Stimulated activated CD8-positive, alpha-beta memory T cell treated with anti-CD3 and anti-CD28 coated beads, Interleukin-15, amount 100 ng/mL, for 24 hours (primary cell): ENCODE measurements around the gene POLR2J2.
"Not testable (repeated sequence)": the region's sequence is repeated elsewhere in the genome, so short reads cannot be mapped to it uniquely, and the experiment has no call there.

Experiments
- DNase-seq: peaks from one replicate; pipeline ENCODE4 v3.0.0-alpha.2; 2020; ENCODE audit warnings: low read depth

Gene POLR2J2

GRCh38 chr7:102671166-102671955 is at the start of gene POLR2J2:
Gene POLR2J2 (minus strand): TSS chr7:102671663. CDS start chr7:102671601, 62 bp downstream.
- not testable (repeated sequence) for DNase-seq

DNA sequence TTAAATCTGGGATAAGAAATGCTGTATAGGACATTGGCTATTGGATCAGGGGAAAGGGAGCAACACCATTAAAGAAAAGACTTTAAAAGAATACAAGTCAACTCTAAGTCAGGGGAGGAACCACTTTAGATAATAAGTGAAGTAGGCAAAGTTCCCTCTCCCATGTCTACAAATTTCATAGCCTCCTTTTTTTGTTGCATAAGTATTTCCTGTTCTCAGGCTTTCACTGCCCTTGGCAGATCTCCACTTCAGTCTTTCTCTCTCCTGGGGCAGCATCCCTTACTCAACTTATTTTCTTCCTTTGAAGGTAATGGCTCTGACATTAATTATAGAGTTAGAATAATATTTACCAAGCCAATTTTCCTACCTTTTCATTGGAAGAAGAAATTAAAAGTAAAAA is 47.0 kb upstream of the POLR2J2 start:
- not testable (repeated sequence) for DNase-seq

- DNase-seq: not testable (repeated sequence)
Measured at GRCh38 chr7:102715718-102716117, 44.3 kb upstream of the POLR2J2 start.

- DNase-seq: not testable (repeated sequence)
Measured at GRCh38 chr7:102714774-102715522, 43.5 kb upstream of the POLR2J2 start.

GRCh38 chr7:102713691-102714080 is 42.2 kb upstream of the POLR2J2 start:
- not testable (repeated sequence) for DNase-seq

DNA sequence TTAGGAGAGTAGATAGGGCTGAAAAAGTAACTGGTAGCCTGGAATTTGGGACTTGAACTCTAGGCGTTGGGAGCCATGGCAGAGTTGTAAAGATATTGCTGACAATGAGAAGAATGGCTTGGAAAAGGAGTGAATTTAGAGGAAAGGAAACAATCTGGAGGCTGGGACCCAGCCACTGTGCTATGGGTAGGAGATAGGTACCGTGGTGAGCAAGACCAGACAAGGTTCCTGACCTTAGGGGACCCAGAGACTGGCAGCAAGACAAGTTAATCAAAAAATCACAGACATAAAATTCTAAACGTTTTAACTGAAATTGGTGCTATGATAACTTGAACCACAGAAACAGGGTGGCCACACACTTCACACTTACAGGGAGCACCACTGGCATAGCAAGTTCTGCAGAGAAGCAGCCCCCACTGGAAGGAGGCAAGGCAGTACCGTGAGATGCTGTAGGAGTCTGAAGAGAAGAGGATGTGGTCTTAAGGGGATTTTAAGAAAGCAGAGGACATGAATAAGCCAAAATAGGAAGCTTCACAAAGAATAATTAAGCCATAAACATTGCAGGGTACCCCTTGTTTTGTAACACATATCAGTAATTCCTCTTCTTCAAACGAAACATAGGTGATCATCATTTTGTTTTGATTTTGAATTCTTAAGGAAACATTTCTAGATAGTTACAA is 41.7 kb upstream of the POLR2J2 start:
- DNase-seq: not testable (repeated sequence)

- DNase-seq: not testable (repeated sequence)
Measured at GRCh38 chr7:102698962-102699750, 27.7 kb upstream of the POLR2J2 start.

DNA sequence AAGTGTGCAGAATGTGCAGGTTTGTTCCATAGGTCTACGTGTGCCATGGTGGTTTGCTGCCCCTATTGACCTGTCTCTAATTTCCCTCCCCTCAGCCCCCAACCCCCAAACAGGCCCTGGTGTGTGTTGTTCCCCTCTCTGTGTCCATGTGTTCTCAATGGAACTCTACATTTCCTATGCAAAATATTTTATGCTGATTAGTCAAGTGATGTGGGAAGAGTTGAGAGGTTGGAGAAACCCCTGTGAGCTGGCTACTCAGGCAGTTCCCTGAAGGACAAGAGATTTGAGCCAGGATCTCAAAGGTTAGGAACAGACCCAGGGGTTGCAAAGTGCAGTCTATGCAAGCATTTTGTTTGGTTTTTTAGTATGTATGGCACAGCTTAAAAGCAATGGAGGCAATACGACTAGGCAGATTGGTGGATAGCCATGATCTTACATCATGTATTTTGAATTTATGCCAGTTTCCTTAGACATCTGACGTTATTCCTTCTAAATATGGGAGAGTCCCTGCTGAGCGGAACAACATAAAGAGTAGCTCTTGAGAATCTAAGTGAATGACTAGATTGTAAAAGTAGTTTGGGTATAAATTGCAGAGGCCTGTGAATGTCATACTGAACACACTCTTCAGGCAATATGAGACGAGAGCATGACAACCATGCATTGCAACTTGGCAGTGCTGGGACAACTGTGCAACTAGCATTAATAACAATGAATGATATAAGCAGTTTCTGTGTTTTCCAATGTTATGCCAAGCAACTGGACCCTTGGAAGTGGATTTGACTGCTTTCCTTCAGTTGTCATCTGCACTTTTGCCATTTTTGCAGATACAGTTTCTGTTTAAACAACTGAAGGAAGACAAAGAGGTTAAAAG is 26.4 kb upstream of the POLR2J2 start:
- not testable (repeated sequence) for DNase-seq

DNA sequence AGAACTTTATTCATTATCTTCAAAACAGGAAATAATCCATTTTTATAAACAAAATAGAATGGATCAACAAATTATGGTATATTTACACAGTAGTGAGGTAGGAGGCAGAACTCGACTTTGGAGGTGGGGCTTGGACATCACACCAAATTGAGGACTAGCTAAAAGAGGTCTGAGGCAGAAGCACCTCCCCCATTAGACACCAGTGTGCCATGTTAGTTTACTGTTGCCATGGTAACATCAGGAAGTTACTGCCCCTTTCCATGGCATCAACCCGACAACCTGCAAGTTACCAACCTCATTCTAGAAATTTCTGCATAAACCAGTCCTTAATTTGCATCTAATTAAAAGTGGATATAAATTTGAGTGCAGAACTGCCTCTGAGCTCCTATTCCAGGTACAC is 24.5 kb upstream of the POLR2J2 start:
- not testable (repeated sequence) for DNase-seq

- not testable (repeated sequence) for DNase-seq
Measured at GRCh38 chr7:102695033-102695552, 23.6 kb upstream of the POLR2J2 start.

DNA sequence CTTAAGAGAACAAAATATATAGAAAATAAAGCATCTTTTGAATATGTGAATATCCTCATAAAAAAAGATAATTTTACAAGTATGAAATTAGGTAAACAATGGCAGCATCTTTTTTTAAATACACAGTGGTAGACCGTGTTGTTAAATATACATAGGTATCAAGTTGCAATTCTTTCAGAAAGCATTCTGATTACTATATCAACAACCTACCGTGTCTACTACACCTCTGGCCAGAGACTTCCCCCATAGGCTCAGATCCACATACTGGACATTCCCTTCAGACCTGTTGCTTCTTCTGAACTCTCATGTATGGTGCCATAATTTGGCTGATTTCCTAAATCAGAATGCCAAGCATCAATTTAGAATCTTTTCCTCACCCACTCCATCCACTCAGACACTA is 22.5 kb upstream of the POLR2J2 start:
- not testable (repeated sequence) for DNase-seq

DNA sequence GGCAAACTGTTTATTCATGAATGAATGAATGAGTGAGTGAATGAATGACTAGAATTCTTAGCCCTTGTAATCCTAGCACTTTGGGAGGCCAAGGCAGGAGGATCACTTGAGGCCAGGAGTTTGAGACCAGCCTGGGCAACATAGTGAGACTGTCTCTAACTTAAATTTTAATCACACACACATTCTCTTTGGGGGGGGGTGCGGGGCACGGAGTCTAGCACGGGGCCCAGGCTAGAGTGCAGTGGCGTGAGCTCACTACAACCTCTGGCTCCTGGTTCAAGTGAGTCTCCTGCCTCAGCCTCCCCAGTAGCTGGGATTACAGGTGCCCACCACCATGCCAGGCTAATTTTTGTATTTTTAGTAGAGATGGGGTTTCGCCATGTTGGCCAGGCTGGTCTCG is 19.1 kb upstream of the POLR2J2 start:
- not testable (repeated sequence) for DNase-seq

GRCh38 chr7:102689436-102690282 is 18.2 kb upstream of the POLR2J2 start:
- not testable (repeated sequence) for DNase-seq

DNA sequence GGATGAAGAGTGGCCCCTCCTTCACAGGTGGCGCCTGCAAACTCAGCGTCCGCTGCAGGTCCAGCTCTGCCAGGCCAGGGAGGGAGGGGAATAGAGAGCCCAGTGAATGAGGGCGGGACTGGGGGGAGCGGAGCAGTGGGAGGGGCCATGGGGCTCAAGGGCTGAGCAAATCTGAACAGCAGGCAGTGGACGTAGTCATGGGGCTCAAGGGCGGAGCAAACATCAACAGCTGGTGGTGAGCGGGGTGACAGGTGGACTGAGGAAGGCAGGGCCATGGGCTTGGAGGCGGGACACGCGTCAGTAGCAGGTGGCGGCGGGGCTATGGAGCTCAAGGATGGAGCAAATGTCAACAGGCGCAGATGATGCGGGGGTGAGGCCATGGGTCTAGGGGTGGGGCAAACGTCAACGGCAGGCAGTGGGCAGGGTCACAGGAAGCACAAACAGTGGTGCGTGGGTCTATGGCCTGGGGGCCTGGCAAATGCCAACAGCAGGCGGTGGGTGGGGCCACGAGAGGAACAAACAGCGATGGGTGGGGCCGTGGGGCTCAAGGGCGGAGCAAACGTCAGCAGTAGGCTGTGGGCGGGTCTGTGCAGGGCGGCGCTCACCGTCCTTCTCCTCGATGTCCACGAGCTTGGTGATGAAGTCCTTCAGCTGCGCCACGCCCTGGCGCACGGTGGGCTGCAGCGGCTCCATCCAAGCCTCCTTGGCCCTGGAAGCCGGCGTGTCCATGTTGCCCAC is 17.0 kb upstream of the POLR2J2 start:
- DNase-seq: not testable (repeated sequence)

DNA sequence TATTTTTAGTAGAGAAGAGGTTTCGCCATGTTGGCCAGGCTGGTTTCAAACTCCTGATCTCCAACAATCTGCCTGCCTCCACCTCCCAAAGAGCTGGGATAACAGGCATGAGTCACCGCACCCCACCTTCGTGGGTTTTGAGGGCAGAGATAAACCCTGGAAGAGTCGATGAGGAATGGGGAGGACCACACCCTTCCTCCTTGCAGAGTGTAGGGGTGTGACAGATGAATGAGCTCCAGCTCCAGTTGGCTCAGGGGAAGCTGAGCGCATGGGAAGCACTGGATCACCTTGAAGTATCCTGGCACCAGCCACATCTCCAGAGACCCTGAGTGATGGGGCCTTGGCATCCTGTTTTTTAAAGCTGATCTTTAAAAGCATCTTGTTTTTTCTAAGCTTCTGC is 11.1 kb upstream of the POLR2J2 start:
- DNase-seq: not testable (repeated sequence)

DNA sequence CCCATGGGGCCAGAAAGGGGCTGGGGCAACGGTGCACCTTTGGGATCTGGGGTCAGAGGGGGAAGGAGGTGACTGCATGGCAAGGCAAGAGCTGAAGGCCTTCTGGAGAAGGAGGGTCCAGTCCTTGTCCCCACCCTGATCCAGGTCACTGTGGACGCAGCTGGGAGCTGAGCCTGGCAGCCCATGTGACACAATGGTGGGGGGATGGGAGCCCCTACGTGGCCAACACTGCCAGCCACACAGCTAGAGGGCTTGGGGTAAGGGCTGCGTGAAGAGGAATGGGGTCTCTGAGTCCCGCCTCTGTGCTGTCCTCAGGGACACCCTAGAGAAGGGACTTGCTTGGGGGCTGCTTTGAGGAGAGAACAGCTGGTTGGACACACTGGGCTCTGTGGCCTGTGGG is 9.3 kb upstream of the POLR2J2 start:
- not testable (repeated sequence) for DNase-seq

DNA sequence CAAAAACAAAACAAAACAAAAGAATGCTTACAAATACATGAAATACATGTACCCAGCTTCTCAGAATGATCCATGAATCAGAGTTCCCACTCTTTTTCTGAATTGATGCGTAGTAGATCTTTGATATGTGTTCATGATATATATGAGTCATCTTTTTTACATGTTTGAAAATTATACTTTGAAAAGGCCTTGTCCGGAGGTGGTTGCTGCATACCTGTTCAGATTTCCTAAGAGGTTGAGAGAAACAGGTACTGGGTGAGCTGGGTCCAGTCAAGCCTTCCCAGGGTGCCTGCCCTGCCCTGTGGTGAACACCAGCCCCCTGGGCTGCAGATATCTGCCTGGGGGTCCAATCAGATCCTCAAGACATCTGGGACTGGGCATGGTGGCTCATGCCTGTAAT is 4.1 kb upstream of the POLR2J2 start:
- not testable (repeated sequence) for DNase-seq

DNA sequence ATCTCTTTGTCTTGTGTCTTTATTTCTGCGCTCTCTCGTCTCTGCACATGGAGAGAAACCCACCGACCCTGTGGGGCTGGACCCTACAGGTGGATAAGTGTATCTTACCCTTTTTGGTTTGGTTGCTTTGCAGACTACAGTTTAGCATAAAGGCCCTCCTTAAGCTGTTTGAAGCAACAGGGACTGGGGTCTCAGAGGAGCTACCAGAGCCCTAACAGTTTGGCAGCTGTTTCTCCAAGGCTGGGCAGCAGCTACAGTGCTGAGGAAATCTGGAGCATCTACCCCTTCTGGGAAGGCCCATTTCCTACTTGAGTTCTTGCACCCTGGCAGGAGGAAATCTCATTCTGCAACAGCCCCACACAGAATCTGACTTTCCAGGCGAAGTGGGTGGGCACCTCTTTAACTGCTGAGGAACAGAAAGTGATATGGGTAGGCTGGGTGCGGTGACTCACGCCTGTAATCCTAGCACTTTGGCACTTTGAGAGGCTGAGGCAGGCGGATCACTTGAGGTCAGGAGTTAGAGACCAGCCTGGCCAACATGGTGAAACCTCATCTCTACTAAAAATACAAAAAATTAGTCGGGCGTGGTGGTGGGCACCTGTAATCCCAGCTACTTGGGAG is 2.1 kb upstream of the POLR2J2 start:
- not testable (repeated sequence) for DNase-seq
